ENCODE data around the gene PRAME.
"Not testable (repeated sequence)": the region's sequence is repeated elsewhere in the genome, so short reads cannot be mapped to it uniquely, and the experiment has no call there.

The PRAME gene

DNA sequence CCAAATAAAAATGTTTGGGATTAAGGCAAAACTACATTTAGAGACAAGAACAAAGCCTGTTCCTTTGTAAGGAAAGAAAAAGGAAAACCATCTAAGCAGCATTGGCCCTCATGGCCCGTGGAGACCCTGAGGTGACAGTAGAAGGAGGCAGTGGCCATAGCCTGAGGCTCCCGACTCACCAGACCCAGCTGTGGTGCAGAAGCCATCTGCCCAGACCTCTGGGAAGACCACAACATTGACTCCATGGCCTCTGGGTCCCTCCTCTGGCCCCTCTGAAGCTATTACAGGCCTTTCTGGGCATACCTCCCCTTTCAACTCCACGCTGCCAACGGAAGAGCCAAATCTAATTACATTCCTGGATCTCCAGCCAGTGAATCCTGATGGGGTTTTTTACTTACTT lies 6.4 kb downstream of the PRAME start:
- DNase-seq (ENCODE audit: low read depth, low spot score): peak; percentile 78

DNA sequence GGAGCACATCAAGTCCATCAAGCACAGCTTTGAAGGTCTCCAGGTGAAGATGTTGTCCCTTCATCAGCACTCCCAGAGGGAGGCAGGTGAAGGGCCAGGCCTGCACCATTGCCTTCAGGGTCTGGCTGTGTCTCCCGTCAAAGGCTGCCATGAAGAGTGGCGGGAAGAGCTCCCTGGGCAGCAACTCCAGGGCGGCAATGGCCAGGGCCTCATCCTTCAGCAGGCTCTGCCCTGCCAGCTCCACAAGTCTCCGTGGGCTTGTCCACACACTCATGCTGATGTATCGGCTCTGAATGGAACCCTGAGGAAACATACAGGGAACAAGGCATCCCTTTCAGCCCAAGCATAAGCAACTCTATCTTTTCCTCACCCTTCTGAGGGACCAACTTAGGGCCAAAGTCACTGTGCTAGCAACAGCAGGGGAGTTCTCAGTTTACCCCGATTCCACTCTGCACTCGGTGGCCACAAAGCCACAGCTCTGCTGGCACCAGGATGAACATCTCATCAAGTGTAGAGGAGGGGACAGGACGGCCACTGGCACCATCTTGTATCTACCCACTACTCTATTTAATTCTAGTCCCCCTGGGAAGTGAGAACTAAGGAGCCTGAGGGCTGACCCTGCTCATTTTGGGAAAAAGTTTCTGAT lies 8.2 kb downstream of the PRAME start:
- DNase-seq (ENCODE audit: low read depth, low spot score): no peak

DNA sequence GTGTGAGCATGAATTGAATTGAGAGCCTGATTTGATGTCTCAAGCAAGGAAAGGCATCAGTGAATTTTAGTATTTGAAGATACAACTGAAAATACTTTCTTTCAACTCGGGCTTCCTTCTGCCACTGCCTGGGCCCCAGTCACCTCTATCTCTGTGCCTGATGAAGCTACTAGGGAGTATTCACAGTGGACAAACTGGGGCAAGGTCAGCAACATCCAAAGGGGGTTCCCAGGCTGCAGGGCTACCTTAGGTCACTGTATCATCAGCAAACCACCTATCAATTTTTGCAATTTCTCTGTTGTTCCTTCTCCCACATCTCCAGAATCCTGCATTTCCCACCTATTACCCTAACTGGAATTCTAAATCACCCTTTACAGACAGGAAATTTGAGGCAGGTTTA lies 10.2 kb downstream of the PRAME start:
- DNase-seq (ENCODE audit: low read depth, low spot score): no peak

DNA sequence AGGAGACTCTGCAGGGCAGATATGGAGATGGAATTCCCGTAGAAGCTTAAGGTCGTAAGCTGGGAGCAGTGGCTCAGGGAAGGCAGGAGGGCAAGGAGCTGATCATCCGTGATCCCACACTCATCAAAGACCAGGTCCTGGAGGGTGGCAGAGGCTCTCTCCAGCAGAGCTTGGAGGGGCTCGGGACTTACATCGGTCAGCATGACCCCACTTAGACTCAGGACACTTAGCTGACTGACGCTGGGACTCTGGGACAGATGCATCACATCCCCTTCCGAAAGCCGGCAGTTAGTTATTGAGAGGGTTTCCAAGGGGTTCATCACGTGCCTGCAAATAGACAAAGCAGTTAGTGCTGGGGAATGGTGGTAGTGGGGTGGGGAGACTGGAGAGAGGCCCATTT lies 10.7 kb downstream of the PRAME start:
- no peak for DNase-seq (ENCODE audit: low read depth, low spot score)

DNA sequence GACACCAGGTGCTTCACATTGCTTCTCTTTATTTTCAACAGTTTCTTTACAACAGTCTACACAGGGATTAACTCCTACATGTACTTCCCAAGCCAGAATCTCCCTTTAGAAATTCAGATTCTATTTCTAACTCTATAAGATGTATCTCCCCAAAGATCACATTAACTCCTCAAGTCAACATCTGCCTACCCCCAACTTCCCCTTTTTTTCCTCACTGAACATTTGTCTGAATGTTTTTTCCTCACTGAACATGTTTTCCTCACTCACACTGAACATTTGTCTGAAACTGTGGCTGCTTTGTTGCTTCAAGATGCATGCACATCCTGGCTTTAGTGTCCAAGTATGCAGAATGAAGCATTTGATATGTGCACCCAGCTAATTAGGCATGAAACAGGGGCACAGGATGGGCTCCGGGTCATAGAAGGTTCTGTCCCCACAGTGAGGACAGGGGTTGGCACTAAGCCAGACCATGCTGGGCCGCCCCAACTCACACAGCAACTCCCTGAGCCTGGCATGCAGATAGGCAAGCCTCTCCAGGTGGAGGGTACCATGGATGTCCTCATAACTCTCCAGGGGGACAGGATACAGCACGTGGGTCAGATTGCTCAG lies 11.3 kb downstream of the PRAME start:
- DNase-seq (ENCODE audit: low read depth, low spot score): no peak

DNA sequence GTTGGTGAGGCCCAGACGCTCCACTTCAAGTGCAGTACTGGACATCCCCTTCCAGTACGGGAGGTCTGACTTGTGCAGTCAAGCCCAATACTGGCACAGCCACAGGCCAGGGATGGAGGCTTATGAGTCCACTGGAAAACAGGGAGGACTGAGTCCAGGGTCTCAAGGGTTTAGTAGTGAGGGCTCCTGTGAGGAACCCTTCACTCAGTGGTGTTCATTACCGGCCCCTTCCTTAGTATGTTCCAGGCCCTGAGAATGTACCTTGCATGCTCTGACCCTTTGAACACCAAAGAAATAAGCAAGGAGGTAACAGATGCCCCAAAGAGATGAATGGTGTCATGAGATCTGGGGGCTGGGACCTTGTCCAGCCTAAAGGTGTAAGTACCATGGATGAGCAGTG lies 11.8 kb downstream of the PRAME start:
- DNase-seq (ENCODE audit: low read depth, low spot score): no peak

DNA sequence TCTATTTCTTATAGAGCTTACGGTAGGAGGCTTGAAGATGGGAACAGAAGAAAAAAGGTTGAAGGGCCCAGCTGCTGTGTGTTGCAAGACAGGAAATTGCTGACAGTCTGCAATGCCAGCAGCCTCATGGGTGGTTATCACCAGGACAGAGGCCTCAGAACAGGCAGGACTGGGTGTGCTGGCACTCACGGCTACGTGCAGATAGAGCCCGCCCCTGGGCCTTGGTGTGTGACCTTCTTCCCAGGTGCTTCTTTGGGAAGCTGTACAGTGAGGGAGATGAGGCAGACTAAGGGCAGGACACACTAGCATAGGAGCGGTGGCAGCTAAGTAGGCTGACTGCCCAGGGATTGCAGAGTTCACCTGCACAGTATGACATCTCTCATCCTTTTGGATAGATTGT lies 12.6 kb downstream of the PRAME start:
- DNase-seq (ENCODE audit: low read depth, low spot score): no peak

DNA sequence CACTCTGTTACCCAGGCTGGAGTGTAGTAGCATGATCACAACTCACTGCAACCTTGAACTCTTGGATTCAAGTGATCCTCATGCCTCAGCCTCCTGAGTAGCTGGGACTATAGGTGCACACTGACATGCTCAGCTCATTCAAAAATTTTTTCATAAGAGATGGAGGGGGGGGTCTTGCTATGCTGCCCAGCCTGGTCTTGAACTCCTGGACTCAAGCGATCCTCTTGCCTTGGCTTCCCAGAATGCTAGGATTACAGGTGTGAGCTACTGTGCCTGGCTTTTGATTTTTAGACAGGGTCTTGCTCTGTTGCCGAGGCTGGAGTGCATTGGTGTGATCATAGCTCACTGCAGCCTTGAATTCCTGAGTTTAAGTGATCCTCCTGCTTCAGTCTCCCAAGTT lies 14.0 kb downstream of the PRAME start:
- DNase-seq (ENCODE audit: low read depth, low spot score): no peak

DNA sequence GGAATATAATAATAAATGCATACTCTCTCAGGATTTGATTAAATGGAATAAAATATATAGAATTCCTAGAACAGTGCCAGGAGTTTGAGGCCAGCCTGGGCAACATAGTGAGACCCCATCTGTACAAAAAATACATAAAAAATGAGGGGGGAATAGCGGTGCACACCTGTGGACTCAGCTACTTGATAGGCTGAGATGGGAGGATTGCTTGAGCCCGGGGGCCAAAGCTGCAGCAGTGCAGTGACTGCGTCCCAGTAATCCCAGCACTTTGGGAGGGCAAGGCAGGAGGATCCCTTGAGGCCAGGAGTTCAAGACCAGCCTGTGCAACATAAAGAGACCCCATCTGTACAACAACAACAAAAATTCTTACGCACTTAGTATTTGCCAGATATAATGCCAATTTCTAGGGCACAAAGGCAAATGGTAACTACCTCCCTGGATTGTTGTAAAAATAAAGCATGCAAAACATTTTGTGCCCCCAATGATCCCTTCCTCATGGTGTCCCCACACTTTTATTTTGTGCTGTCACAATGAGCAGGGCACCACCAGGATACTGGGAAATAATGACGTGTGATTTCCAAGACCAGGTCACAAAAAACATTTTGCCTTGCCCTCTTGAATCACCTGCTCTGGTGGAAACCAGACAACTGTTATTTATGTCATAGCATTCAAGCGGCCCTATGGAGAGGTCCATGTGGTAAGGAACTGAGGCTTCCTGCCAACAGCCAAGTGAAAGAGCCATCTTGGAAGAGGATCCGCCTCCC lies 20.7 kb downstream of the PRAME start:
- no peak for DNase-seq (ENCODE audit: low read depth, low spot score)

DNA sequence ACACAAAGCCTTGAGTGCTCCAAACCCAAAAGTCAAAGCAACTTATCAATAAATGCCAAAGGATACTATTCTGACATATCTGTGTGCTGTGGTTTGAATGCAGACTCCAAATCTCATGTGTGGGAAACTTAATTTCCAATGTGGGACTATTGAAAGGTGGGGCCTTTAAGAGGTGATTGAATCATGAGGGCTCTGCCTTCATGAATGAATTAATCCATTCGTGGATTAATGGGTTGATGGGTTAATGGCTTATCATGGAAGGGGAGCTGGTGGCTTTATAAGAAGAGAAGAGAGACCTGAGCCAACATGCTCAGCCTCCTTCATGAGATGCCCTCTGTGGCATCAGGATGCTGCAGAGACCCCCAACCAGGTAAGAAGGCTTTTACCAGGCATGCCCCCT lies 22.1 kb downstream of the PRAME start:
- DNase-seq (ENCODE audit: low read depth, low spot score): no peak

DNA sequence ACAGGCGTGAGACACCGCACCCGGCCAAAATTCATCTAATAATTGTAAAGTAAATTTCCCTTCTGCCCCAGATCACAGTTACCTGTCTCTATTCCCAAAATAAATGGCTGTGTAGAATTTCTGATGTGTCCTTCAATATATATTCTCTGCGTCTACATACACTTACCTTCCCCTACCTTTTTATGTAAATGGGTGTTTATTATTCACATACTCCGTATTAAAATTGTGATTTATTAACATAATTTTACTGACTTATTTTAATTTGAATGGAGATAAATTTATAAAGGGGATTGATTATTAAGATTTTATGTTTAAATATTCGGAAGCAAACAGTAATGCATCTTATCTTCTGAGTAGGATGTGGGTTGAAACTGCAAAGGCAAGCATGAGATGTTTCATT lies 22.6 kb downstream of the PRAME start:
- no peak for DNase-seq (ENCODE audit: low read depth, low spot score)

DNA sequence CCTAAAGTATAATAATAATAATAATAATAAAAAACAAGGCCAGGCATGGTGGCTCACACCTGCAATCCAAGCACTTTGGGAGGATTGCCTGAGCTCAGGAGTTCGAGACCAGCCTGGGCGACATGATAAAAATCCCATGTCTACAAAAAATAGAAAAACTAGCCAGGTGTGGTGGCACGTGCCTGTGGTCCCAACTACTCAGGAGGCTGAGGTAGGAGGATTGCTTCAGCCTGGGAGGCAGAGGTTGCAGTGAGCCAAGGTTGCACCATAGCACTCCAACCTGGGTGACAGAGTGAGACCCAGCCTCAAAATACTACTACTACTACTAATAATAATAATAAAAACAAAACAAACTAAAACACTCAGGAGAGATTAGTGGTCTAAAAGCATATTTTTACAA lies 23.4 kb downstream of the PRAME start:
- no peak for DNase-seq (ENCODE audit: low read depth, low spot score)

DNA sequence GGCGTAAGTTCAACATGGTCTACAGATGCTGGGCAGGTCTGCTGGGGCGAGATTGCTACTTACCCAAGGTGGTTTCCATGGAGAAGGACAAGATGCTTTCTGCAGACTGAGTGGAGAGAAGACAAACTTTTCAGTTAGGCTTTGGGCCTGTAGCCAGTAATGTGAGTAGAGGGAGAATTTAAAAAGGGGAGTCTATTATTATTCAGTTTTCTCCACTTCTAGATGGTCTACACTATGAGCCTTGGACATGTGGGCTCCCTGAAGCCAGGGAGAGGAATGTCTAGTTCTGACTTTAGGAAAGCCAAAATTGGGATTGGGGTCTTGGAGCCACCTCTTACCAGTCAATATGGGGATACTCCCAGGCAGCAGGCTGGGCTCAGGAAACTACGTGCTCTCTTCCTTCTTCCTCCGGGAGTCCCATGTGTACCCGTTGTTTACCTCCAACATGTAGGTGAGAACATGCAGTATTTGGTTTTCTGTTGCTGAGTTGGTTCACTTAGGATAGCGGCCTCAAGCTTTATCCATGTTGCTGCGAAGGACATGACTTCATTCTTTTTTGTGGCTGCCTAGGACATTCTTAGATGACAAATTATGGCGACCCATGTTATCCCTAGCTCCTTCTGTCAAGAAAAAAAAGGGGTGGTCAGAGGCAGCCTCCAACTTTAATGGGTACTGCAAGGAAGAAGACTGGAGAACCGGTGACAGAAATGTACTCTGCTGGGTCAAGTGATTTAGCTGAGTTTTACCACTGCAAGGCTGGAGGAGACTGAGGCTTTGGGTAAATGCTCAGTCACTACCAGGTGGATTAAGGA lies 24.3 kb downstream of the PRAME start:
- DNase-seq (ENCODE audit: low read depth, low spot score): no peak

DNA sequence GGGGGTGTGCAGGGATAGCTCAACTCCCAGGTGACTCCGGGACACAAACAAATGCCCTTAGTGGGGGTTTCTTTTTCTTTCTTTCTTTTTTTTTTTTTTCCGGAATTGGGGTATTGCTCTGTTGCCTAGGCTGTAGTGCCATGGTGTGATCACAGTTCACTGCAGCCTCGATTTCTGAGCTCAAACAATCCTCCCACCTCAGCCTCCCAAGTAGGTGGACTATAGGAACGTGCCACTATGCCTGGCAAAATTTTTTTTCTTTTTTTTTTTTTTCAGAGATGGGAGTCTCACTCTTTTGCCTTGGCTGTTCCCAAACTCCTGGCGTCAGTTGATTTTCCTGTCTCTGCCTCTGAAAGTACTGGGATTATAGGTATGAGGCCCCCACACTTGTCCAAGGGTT lies 25.2 kb downstream of the PRAME start:
- DNase-seq (ENCODE audit: low read depth, low spot score): no peak

DNA sequence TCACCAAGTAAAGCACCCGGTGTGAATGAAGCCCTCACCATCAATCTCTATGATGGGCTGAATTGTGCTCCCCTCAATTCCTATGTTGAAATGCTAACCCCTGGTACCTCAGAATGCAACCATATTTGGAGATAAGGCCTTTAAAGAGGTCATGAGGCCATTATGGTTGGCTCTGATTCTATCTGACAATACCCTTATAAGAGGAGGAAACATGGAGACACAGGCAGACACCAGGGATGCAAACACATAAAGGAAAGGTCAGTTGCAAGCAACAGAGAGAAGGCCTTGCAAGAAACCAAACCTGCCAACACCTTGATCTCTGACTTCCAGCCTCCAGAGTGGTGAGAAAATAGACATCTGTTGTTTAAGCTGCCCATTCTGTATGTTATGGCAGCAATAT lies 25.6 kb downstream of the PRAME start:
- no peak for DNase-seq (ENCODE audit: low read depth, low spot score)

DNA sequence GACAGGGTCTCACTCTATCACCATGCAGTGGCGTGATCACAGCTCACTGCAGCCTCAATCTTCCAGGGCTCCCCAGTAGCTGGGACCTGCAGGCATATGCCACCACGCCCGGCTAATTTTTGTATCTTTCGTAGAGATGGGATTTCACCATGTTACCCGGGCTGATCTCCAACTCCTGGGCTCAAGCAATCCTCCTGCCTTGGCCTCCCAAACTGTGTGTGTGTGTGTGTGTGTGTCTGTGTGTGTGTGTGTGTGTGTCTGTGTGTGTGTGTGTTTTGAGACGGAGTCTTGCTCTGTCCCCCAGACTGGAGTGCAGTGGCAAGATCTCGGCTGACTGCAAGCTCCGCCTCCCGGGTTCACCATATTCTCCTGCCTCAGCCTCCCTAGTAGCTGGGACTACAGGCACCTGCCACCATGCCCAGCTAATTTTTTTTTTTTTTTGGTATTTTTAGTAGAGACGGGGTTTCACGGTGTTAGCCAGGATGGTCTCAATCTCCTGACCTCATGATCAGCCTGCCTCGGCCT lies 26.5 kb downstream of the PRAME start:
- not testable (repeated sequence) for DNase-seq (ENCODE audit: low read depth, low spot score)

DNA sequence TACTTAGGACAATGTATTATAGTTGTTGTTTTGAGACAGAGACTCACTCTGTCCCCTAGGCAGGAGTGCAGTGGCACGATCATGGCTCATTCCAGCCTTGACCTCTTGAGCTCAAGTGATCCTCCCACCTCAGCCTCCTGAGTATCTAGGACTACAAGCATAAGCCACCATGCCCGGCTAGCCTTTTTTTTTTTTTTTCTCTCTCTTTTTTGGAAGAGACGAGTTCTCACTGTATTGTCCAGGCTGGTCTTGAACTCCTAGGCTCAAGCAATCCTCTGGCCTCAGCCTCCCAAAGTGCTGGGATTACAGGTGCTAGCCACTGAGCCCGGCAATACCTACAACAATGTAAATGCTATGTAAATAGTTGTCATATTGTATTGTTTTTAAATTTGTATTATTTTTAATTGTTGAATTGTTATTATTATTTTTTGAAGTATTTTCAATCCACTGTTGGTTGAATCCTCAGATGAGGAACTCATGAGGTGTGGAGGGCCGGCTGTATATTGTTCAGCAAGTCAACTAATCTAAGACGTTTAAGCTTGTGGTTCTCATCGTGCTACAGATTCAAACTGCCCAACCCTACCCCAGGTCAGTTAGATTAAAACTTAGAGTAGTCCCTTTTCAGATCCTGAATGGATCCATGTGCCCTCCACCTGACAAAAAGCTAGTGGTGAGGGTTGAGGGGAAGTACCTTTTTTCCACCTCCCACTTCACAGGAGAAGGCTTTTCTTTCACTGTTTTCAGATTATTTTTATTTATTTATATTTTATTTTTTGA lies 27.1 kb downstream of the PRAME start:
- DNase-seq (ENCODE audit: low read depth, low spot score): no peak

DNA sequence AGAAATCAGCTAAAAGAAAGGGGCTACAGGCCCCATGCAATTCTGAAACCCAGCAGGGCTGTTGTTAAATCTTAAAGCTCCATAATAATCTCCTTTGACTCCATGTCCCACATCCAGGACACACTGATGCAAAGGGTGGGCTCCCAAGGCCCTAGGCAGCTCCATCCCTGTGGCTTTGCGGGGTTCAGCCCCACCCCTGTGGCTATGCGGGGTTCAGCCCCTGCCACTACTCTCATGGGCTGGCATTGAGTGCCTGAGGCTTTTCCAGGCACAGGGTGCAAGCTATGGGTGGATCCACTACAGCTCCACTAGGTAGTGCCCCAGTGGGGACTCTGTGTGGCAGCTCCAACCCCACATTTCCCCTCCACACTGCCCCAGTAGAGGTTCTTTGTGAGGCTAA lies 30.3 kb downstream of the PRAME start:
- no peak for DNase-seq (ENCODE audit: low read depth, low spot score)

DNA sequence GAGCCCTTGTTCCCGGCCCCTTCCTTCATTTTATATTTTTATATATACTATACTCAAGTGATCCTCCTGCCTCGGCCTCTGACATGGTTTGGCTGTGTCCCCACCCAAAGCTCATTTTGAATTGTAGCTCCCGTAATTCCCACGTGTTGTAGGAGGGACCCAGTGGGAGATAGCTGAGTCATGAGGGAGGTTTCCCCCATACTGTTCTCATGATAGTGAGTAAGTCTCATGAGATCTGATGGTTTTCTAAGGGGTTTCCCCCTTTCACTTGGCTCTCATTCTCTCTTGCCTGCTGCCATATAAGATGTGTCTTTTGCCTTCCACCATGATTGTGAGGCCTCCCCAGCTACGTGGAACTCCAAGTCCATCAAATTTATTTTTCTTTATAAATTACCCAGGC lies 31.8 kb downstream of the PRAME start:
- DNase-seq (ENCODE audit: low read depth, low spot score): no peak

DNA sequence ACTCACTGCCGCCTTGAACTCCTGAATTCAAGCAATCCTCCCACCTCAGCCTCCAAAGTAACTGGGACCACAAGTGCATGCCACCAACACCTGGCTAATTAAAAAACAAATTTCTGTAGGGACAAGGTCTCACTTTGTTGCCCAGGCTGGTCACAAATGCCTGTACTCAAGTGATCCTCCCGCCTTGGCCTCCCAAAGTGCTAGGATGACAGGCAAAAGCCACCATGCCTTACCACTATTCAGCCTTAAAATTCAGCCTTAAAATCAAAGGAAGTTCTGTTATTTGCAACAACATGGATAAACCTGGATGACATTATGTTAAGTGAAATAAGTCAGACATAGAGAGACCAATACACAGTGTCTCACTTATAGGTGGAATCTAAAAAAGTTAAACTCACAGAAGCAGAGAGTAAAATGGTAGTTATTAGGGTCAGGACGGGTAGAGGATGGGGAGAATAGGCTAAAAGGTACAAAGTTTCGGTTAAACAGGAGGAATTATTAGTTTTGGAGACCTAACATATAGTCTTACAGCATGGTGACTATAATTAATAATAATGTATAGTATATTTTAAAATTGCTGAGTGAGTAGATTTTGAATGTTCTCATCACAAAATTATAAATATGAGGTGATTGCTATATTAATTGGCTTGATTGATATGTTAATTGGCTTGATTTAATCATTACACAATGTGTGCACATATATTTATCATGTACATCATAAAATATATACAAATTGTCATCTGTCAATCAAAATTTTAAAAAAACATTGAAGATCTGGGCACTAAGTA lies 32.7 kb downstream of the PRAME start:
- DNase-seq (ENCODE audit: low read depth, low spot score): no peak

DNA sequence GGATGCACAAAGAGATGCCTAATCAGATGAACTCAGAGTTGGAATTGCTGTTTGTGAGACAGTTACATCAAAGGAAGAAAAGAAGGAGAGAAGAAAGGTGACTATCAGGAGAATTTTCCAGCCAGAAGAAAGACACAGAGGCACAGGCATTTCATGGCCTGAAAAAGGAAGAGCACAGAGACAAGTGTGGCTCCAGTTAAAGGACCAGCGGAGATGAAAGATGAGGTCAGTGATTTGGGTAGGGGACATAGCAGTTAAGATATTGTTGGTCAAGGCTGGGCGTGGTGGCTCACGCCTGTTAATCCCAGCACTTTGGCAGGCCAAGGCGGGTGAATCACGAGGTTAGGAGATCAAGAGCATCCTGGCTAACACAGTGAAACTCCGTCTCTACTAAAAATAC lies 35.6 kb downstream of the PRAME start:
- DNase-seq (ENCODE audit: low read depth, low spot score): no peak

All from ELF-1 (cell line).